A549 treated with dexamethasone at 1 μM for 4 hours (cell line): ENCODE data around the gene LITAFD. TPM values are rescaled to one million over a fixed set of nuclear protein-coding genes. Genes with fewer than 3 reads are reported as not detected.

Source experiments
- total RNA-seq: library from RNA; stranded (reverse); fragments of 200-300 nt; extraction: Qiagen RNA extraction; gene quantifications from 5 replicates; pipeline ENCODE4 v1.2.3, GENCODE V29; 2022

The LITAFD gene
- not detected in 5 replicates for total RNA-seq

GRCh38 chr16:8882041-8882617, at the start of gene LITAFD:
TSS of gene LITAFD (plus strand) at chr16:8882351. CDS start at chr16:8884356, 2,005 bp downstream.

DNA sequence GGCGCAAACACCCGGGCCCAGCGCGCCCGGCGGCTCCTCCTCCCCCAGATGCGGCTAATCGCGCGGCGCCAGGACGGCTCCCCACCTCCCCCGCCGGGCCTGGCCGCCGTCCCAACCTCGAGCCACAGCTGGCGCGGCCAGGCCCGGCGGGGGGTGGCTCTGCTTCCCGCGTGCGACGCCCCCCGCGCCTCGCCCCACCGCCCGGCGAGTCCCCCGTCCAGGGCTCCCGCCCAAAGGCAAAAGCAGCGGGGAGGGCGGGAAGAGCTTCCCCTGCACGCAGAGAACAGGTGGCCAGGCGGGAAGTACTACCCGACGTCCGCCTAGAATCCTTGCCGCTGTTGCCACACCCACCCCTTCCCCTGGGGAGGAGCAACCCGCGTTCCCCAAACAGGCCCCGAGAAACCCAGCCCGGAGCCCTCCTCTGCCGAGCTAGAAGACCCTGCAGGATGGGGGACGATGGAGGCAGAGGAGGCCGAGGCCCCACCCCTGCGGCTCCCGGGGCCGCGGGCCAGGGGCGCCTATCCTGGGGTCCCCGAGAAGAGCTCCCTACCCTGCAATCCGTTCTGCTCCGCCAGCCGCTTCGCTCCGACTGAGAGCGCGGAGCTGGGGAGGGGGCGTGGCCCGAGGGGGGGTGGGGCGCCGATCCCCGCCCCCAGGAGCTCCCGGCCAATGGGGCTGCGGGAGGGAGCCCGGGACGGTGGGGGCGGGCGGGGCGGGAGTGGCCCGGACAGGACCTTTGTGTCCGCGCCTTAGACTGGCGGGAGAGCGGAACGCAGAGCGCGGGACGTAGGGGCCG, 13.5 kb upstream of the LITAFD start, which contains the start of gene CARHSP1:
CARHSP1 (minus strand) TSS at position 591 of the 796 bp plus-strand sequence. CDS start 9,678 bp downstream, outside the sequence.

Other genes with a start within 250 kb of the LITAFD start
- 0.18 to 0.33 TPM (median 0.29 TPM) in 5 replicates for gene ABAT, start 207.7 kb upstream of the LITAFD start, total RNA-seq
- gene TMEM186, start 84.7 kb upstream of the LITAFD start, total RNA-seq = 12.0 to 13.3 TPM (median 12.9 TPM) in 5 replicates
- gene PMM2, start 84.5 kb upstream of the LITAFD start, total RNA-seq = 92.3 to 111 TPM (median 95.3 TPM) in 5 replicates
- 141 to 166 TPM (median 153 TPM) in 5 replicates for gene CARHSP1, start 13.3 kb upstream of the LITAFD start, total RNA-seq
- gene USP7, start 81.6 kb downstream of the LITAFD start, total RNA-seq = 70.4 to 87.1 TPM (median 79.7 TPM) in 5 replicates
- 21.9 to 31.7 TPM (median 28.8 TPM) in 5 replicates for gene HAPSTR1, start 209.3 kb downstream of the LITAFD start, total RNA-seq